HG02870 (cell line): ENCODE results near the gene IGLL1.
A peak's percentile ranks its signal among the peaks of the same experiment; 100 is the strongest.
"Not testable (repeated sequence)": the region's sequence is repeated elsewhere in the genome, so short reads cannot be mapped to it uniquely, and the experiment has no call there.

Source experiments
- ATAC-seq: cut with Tn5 transposase; IDR thresholded peaks from one replicate; pipeline ENCODE4 v1.9.1; 2021; ENCODE audit warnings: mild to moderate bottlenecking, moderate library complexity; ENCODE audit not compliant: unreplicated experiment

The IGLL1 gene

GRCh38 chr22:23542933-23543332 is 37.2 kb downstream of the IGLL1 start:
- ATAC-seq, result no peak

GRCh38 chr22:23542391-23542790 is 37.7 kb downstream of the IGLL1 start:
- not testable (repeated sequence) for ATAC-seq

- not testable (repeated sequence) for ATAC-seq
Measured at GRCh38 chr22:23541849-23542281, 38.2 kb downstream of the IGLL1 start.

GRCh38 chr22:23540837-23541236 is 39.3 kb downstream of the IGLL1 start:
- not testable (repeated sequence) for ATAC-seq

- ATAC-seq, result not testable (repeated sequence)
Measured at GRCh38 chr22:23539839-23540198, 40.3 kb downstream of the IGLL1 start.

GRCh38 chr22:23539135-23539838 is 40.8 kb downstream of the IGLL1 start:
- ATAC-seq, result peak; percentile 57

GRCh38 chr22:23538696-23539030 is 41.4 kb downstream of the IGLL1 start:
- not testable (repeated sequence) for ATAC-seq

- ATAC-seq, result not testable (repeated sequence)
Measured at GRCh38 chr22:23537830-23538695, 42.0 kb downstream of the IGLL1 start.

- ATAC-seq, result no peak
Measured at GRCh38 chr22:23537416-23537815, 42.7 kb downstream of the IGLL1 start.

- ATAC-seq, result no peak
Measured at GRCh38 chr22:23536821-23537345, 43.2 kb downstream of the IGLL1 start.

GRCh38 chr22:23535790-23536661 is 44.1 kb downstream of the IGLL1 start:
- not testable (repeated sequence) for ATAC-seq

- ATAC-seq, result no peak
Measured at GRCh38 chr22:23534851-23535717, 45.0 kb downstream of the IGLL1 start.

GRCh38 chr22:23534201-23534850 is 45.8 kb downstream of the IGLL1 start:
- no peak for ATAC-seq

GRCh38 chr22:23533771-23534191 is 46.3 kb downstream of the IGLL1 start:
- ATAC-seq, result no peak

GRCh38 chr22:23533328-23533762 is 46.7 kb downstream of the IGLL1 start:
- no peak for ATAC-seq

GRCh38 chr22:23532731-23533130 is 47.4 kb downstream of the IGLL1 start:
- no peak for ATAC-seq

GRCh38 chr22:23531966-23532705 is 48.0 kb downstream of the IGLL1 start:
- ATAC-seq, result no peak

- ATAC-seq, result no peak
Measured at GRCh38 chr22:23531283-23531956, 48.7 kb downstream of the IGLL1 start.
